G401 (cell line): ENCODE measurements around the gene SMCO3. TPM values are rescaled to one million over a fixed set of nuclear protein-coding genes. Genes with fewer than 3 reads are reported as not detected.
A peak's percentile ranks its signal among the peaks of the same experiment; 100 is the strongest.

Experiments used
- DNase-seq: peaks from one replicate; pipeline ENCODE4 v3.0.0-alpha.2; 2015; ENCODE audit warnings: low spot score
- in situ Hi-C: cut with HindIII; loops from 2 replicates; pipeline ENCODE4 v1.10.0; 2016; ENCODE audit warnings: low sequenced_read_pairs, mixed read lengths
- total RNA-seq: library from RNA; depleted of rRNA; stranded (reverse); fragments of >200 nt; shearing (Covaris generic); gene quantifications from 2 replicates; pipeline ENCODE4 v1.2.3, GENCODE V29; 2014

SMCO3 gene
- total RNA-seq, 1 experiment from 2014 or later = not detected

GRCh38 chr12:14833952-14834351 is 20.0 kb upstream of the SMCO3 start:
- no peak for DNase-seq
- in situ Hi-C loops = no loop called here

- in situ Hi-C loops = no loop called here
- DNase-seq = no peak
These were observed 19.4 kb upstream of the SMCO3 start for GRCh38 chr12:14833336-14833735.

- DNase-seq = no peak
- in situ Hi-C loops = no loop called here
These were observed 14.9 kb upstream of the SMCO3 start for GRCh38 chr12:14828892-14829291.

GRCh38 chr12:14827043-14827442 is 13.1 kb upstream of the SMCO3 start:
- no peak for DNase-seq
- in situ Hi-C loops = no loop called here

- in situ Hi-C loops = no loop called here
- no peak for DNase-seq
These were observed 12.5 kb upstream of the SMCO3 start for GRCh38 chr12:14826491-14826890.

- DNase-seq = no peak
- in situ Hi-C loops = no loop called here
These were observed 11.3 kb upstream of the SMCO3 start for GRCh38 chr12:14825256-14825655.

GRCh38 chr12:14824012-14824634 is 10.1 kb upstream of the SMCO3 start:
- in situ Hi-C loops = no loop called here
- DNase-seq = no peak

- in situ Hi-C loops = no loop called here
- no peak for DNase-seq
These were observed 2.5 kb downstream of the SMCO3 start for GRCh38 chr12:14811486-14811885.

GRCh38 chr12:14810953-14811483 is 3.0 kb downstream of the SMCO3 start:
- DNase-seq = peak; percentile 8
- in situ Hi-C loops = no loop called here

- in situ Hi-C loops = no loop called here
- DNase-seq = no peak
These were observed 3.6 kb downstream of the SMCO3 start for GRCh38 chr12:14810167-14810952.

- DNase-seq = no peak
- in situ Hi-C loops = no loop called here
These were observed 10.2 kb downstream of the SMCO3 start for GRCh38 chr12:14803830-14804160.

- peak; percentile 100 for DNase-seq
- in situ Hi-C loops = no loop called here
These were observed 10.8 kb downstream of the SMCO3 start, which contains the start of the genes C12orf60 and WBP11 for GRCh38 chr12:14803011-14803829. C12orf60 (plus strand) TSS chr12:14803670; CDS start chr12:14822936, 19,266 bp downstream. WBP11 (minus strand) TSS chr12:14803478; CDS start chr12:14801383, 2,095 bp downstream.

- in situ Hi-C loops = no loop called here
- no peak for DNase-seq
These were observed 11.3 kb downstream of the SMCO3 start for GRCh38 chr12:14802721-14803010.

- in situ Hi-C loops = no loop called here
- DNase-seq = no peak
These were observed 11.7 kb downstream of the SMCO3 start for GRCh38 chr12:14802247-14802646.

GRCh38 chr12:14795028-14795448 is 18.9 kb downstream of the SMCO3 start:
- in situ Hi-C loops = no loop called here
- no peak for DNase-seq

GRCh38 chr12:14785568-14785967 is 28.4 kb downstream of the SMCO3 start:
- no peak for DNase-seq
- in situ Hi-C loops = no loop called here

- in situ Hi-C loops = no loop called here
- DNase-seq = no peak
These were observed 29.5 kb downstream of the SMCO3 start for GRCh38 chr12:14784471-14784870.

- in situ Hi-C loops = no loop called here
- no peak for DNase-seq
These were observed 31.2 kb downstream of the SMCO3 start for GRCh38 chr12:14782756-14783155.

GRCh38 chr12:14781563-14781962 is 32.4 kb downstream of the SMCO3 start:
- in situ Hi-C loops = no loop called here

GRCh38 chr12:14780859-14781258 is 33.1 kb downstream of the SMCO3 start:
- in situ Hi-C loops = no loop called here
- DNase-seq = no peak

More at GRCh38 chr12:14781563-14781962, 32.4 kb downstream of the SMCO3 start:
- DNase-seq = no peak
